T follicular helper cell (primary cell): Measurements from ENCODE around the gene MS4A2.
"Not testable (repeated sequence)": the region's sequence is repeated elsewhere in the genome, so short reads cannot be mapped to it uniquely, and the experiment has no call there.

Source experiments
- DNase-seq: peaks from one replicate; pipeline ENCODE4 v3.0.0-alpha.2; 2020; ENCODE audit warnings: low read depth

MS4A2 gene

GRCh38 chr11:60101368-60101767, 12.9 kb downstream of the MS4A2 start:
- not testable (repeated sequence) for DNase-seq

- DNase-seq = not testable (repeated sequence)
Observed at GRCh38 chr11:60104471-60105115, 16.1 kb downstream of the MS4A2 start.

- DNase-seq = not testable (repeated sequence)
Observed at GRCh38 chr11:60108631-60109030, 20.2 kb downstream of the MS4A2 start.

- DNase-seq = no peak
Observed at GRCh38 chr11:60111793-60112192, 23.3 kb downstream of the MS4A2 start.

- no peak for DNase-seq
Observed at GRCh38 chr11:60116996-60117790, 28.7 kb downstream of the MS4A2 start.

GRCh38 chr11:60118338-60118737, 29.9 kb downstream of the MS4A2 start:
- no peak for DNase-seq

- no peak for DNase-seq
Observed at GRCh38 chr11:60119710-60120109, 31.2 kb downstream of the MS4A2 start.

GRCh38 chr11:60121264-60121663, 32.8 kb downstream of the MS4A2 start:
- DNase-seq = no peak

- DNase-seq = no peak
Observed at GRCh38 chr11:60122414-60123036, 34.1 kb downstream of the MS4A2 start.

GRCh38 chr11:60124802-60125432, 36.5 kb downstream of the MS4A2 start:
- no peak for DNase-seq

- DNase-seq = no peak
Observed at GRCh38 chr11:60125956-60126585, 37.6 kb downstream of the MS4A2 start.

GRCh38 chr11:60127311-60127811, 38.9 kb downstream of the MS4A2 start:
- DNase-seq = no peak

- DNase-seq = no peak
Observed at GRCh38 chr11:60128376-60128775, 39.9 kb downstream of the MS4A2 start.

GRCh38 chr11:60128866-60129265, 40.4 kb downstream of the MS4A2 start:
- DNase-seq = not testable (repeated sequence)

GRCh38 chr11:60129853-60130252, 41.4 kb downstream of the MS4A2 start:
- DNase-seq = no peak

- DNase-seq = no peak
Observed at GRCh38 chr11:60130496-60130895, 42.0 kb downstream of the MS4A2 start.

GRCh38 chr11:60131912-60132311, 43.4 kb downstream of the MS4A2 start:
- no peak for DNase-seq

GRCh38 chr11:60133917-60134316, 45.5 kb downstream of the MS4A2 start:
- DNase-seq = no peak

- DNase-seq = no peak
Observed at GRCh38 chr11:60143768-60144167, 55.3 kb downstream of the MS4A2 start.

- DNase-seq = no peak
Observed at GRCh38 chr11:60145677-60146076, 57.2 kb downstream of the MS4A2 start.
